HG02938 (cell line): ENCODE results near the gene MAP3K5.
A peak's percentile ranks its signal among the peaks of the same experiment; 100 is the strongest.
"Not testable (repeated sequence)": the region's sequence is repeated elsewhere in the genome, so short reads cannot be mapped to it uniquely, and the experiment has no call there.

Experiments
- ATAC-seq: cut with Tn5 transposase; IDR thresholded peaks from one replicate; pipeline ENCODE4 v1.9.1; 2021; ENCODE audit warnings: mild to moderate bottlenecking, moderate library complexity; ENCODE audit not compliant: unreplicated experiment

MAP3K5 gene

GRCh38 chr6:136586295-136586694, 206.0 kb downstream of the MAP3K5 start:
- ATAC-seq, result no peak

GRCh38 chr6:136585523-136585922, 206.8 kb downstream of the MAP3K5 start:
- ATAC-seq, result not testable (repeated sequence)

- not testable (repeated sequence) for ATAC-seq
Observed at GRCh38 chr6:136584290-136584689, 208.0 kb downstream of the MAP3K5 start.

- ATAC-seq, result no peak
Observed at GRCh38 chr6:136582711-136583471, 209.4 kb downstream of the MAP3K5 start.

GRCh38 chr6:136579800-136580199, 212.5 kb downstream of the MAP3K5 start:
- ATAC-seq, result no peak

GRCh38 chr6:136576821-136577220, 215.5 kb downstream of the MAP3K5 start:
- no peak for ATAC-seq

GRCh38 chr6:136571496-136571895, 220.8 kb downstream of the MAP3K5 start:
- no peak for ATAC-seq

- ATAC-seq, result no peak
Observed at GRCh38 chr6:136571065-136571464, 221.2 kb downstream of the MAP3K5 start.

- no peak for ATAC-seq
Observed at GRCh38 chr6:136568129-136568528, 224.1 kb downstream of the MAP3K5 start.

- ATAC-seq, result no peak
Observed at GRCh38 chr6:136567688-136568087, 224.6 kb downstream of the MAP3K5 start.

- no peak for ATAC-seq
Observed at GRCh38 chr6:136566851-136567250, 225.4 kb downstream of the MAP3K5 start.

GRCh38 chr6:136566007-136566487, 226.2 kb downstream of the MAP3K5 start:
- no peak for ATAC-seq

GRCh38 chr6:136564180-136564579, 228.1 kb downstream of the MAP3K5 start:
- no peak for ATAC-seq

GRCh38 chr6:136563386-136564152, 228.7 kb downstream of the MAP3K5 start:
- ATAC-seq, result no peak

- ATAC-seq, result no peak
Observed at GRCh38 chr6:136562211-136562610, 230.1 kb downstream of the MAP3K5 start.

- no peak for ATAC-seq
Observed at GRCh38 chr6:136553166-136553787, 239.0 kb downstream of the MAP3K5 start.

- ATAC-seq, result no peak
Observed at GRCh38 chr6:136552054-136552453, 240.2 kb downstream of the MAP3K5 start.

GRCh38 chr6:136551103-136551502, 241.2 kb downstream of the MAP3K5 start:
- ATAC-seq, result no peak

- peak; percentile 57 for ATAC-seq
Observed at GRCh38 chr6:136550330-136551071, 241.8 kb downstream of the MAP3K5 start, which contains the start of gene MAP7. Gene MAP7 (minus strand): TSS chr6:136550422. CDS start chr6:136550408, 14 bp downstream.

GRCh38 chr6:136550045-136550329, 242.3 kb downstream of the MAP3K5 start:
- peak; percentile 46 for ATAC-seq
